GM19238 (cell line): ENCODE results near the gene DUSP10.

Source experiments
- DNase-seq: peaks from one replicate; pipeline ENCODE4 v3.0.0; 2011; ENCODE audit warnings: low spot score; ENCODE audit not compliant: insufficient read length

DUSP10 gene

GRCh38 chr1:221714227-221715152 lies 27.4 kb downstream of the DUSP10 start:
- no peak for DNase-seq

DNA sequence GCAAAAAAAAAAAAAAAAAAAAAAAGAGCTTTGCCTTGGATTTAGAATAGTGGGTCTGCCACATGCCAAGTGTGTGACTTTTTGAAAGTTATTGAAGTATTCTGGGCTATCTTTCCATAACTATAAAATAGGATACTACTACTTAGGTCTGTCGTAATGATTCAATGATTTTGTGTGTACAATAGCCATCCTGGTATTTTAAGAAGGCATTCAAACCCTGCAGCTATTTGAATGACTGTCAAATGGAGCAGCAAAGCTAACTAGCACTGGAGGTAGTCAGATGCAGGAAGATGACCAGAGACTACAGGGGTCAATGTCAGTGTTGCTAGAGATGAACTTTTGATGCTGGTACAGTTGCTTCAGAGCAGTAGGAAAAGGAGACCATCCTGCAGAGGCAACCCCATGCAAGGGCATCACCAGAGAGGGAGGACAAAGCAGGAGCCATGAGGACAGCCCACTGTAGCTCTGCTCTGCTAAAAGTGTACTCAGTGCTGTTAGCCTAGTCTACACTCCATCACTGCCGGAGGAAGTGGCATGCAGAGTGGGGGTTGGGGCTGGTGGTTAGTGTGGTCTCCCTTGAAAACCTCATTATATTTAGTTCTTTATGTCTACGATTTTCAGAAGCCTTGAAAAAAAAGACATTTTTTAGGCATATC lies 29.0 kb downstream of the DUSP10 start:
- DNase-seq: no peak

DNA sequence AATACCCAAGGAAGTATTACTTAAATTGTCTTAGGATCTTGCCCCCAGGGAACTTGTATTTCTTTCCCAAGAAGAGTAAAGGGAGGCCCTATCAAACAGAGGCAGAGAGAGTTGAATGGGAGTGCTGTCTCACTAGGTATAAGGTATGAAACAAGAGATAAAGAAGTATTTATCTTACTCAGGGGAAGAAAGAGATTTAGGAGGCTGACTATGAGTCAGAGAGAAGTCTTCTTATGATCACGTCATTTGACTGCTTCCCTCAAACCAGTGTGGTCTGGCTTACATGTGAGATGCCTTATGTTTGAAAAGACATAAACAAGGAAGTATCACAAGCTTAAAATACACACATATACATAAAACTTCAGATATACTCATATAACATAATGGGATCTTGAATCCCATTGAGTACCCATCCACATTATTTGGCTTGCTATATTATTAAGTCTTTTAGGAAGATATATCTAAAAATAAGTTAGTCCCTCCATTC lies 29.6 kb downstream of the DUSP10 start:
- no peak for DNase-seq

GRCh38 chr1:221711656-221712055 lies 30.2 kb downstream of the DUSP10 start:
- no peak for DNase-seq

DNA sequence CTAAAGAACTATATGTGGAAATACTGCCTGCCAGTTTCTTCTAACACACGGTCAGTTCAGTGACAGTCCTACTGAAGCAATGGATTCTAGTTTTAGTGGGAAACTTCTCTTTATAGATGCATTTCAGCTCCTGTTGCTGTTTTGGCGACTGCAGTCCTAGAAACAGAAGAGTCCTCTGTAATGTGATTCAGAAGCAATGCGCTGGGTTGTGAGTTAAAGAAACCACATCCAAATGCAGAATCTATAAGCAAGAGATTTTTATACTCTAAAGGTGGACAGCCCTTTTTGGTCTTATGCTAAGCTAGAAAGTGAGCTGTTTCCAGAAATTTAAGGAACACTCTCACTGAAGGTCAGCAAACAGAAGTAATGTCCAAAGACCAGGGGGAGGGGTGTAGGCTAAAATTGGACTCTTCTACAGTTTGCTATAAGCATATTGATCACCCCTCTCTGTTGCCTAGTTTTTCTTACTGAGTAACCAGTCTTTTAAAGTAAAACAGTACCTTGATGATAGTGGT lies 30.8 kb downstream of the DUSP10 start:
- DNase-seq: no peak

GRCh38 chr1:221709854-221710253 lies 32.0 kb downstream of the DUSP10 start:
- no peak for DNase-seq

DNA sequence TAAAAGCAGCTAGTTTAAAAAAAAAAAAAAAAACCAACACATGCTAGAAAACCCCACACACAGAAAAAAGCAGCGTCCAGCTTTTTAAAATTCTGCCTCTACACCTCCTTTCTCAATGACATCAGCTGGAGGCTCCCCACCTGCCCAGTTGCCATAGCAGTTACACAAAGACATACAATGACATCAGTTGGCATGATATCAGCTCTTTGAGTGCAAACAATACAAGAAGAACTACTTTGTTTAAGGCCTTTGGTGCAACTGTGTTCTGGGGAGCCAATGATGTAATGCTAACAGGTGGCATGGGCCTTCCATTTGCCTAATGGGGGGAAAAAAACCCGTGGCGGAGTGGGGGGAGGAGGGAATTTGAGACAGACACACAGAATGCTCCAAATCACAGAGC lies 32.9 kb downstream of the DUSP10 start:
- no peak for DNase-seq

DNA sequence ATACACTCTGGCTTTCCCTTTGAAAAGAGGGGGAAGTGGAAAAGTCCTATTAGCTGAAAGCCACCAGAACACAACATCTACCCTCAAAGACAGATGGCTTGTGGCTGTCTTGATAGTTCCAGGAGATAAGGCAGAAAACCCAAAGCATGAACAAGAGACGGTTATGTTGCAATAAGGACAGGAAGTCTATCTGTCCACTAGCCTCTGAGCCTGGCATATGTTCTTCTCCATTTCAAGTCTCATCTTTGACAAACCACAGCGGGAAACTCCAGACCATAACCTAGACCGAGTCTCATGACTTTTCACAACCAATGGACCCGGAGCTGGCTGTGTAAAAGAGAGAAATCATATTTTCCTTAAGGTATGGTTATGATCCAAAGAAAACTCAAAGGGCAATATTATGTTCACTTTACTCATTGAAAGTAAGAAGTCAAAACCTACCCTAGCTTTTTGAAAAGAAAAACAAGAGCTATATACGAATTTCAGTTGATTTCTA lies 33.8 kb downstream of the DUSP10 start:
- DNase-seq: peak; percentile 23

DNA sequence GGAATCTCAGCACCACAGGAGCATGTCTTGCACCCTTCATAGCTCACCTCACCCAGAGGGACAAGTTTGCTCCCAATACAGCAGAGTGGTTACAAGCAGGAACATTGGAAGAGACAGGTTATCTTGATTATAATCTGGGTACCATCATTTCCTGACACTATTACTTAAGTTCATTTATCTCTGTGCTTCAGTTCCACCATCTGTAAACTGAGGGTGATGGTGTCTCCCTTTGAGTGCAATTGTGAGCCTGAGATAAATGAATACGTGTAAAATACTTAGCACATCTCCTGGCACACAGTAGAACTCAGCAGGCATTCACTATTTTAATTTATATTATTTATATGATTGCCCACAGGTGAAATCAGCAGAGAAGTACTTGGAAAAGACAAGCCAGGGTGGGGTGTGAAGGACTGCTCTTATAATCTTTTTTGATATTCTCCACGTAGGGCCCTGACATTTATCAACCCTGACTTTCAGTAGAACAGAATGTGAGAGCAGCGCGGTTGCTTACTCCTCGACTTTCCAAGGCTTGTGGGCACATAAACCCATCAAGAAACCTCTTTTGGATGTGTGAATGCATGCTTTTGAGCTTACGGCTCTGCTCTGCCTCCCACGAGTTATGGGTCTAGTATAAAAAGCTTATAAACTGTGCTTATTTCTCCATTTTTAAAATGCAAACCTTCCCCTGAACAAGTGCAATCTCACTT lies 34.9 kb downstream of the DUSP10 start:
- DNase-seq: no peak

GRCh38 chr1:221706191-221706590 lies 35.7 kb downstream of the DUSP10 start:
- DNase-seq: no peak

GRCh38 chr1:221704306-221704705 lies 37.6 kb downstream of the DUSP10 start:
- DNase-seq: no peak

DNA sequence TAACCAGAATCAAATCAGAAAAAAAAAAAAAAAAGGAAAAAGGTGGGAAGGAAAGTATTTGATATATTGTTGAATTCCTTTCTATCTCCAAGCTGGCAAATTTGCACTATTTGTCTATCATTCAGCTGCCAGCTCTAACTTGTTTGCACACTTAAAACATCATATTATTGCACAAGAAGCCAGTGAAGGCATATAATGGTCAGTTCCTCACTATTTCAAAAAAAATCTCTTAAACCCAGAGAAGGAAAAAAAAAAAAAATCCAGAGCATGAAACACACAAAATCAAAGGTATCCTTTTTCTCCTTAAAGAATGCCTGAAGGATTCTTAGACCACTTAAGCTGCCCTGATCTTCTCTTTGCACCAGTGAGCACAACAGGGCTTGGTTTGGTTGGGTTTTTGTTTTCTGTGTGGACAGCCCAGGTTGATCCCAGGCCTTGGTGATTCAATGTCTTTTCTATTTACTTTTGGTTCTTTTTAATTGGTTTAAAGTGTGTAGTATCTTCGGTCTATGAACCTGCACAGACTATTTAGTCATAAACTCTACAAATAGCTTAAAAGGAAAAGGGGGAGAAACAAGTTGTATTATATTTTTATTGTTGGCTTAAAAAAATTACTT lies 40.2 kb downstream of the DUSP10 start:
- DNase-seq: no peak

- no peak for DNase-seq
These were observed 40.9 kb downstream of the DUSP10 start for GRCh38 chr1:221700948-221701347.

- no peak for DNase-seq
These were observed 41.4 kb downstream of the DUSP10 start for GRCh38 chr1:221700536-221700935.

DNA sequence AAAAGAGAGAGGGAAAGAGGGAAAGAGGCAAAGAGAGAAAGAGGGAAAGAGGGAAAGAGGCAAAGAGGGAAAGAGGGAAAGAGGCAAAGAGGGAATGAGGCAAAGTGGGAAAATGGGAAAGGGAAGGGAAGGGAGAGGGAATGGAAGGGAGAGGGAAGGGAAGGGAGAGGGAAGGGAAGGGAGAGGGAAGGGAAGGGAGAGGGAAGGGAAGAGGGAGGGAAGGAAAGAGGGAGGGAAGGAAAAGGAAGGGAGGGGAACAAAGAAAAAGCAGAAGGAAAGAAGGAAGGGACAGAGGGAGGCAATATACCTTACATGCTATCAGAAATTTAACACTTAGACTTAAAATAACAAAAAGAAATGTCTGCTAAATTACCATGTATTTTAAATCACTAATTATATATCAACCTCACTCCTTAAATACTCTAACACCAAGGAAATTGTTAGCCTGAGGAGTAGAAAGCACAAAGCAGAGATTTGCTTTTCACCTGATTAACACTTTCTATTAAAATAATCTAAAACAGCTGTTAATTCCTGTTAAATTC lies 41.8 kb downstream of the DUSP10 start:
- DNase-seq: no peak

DNA sequence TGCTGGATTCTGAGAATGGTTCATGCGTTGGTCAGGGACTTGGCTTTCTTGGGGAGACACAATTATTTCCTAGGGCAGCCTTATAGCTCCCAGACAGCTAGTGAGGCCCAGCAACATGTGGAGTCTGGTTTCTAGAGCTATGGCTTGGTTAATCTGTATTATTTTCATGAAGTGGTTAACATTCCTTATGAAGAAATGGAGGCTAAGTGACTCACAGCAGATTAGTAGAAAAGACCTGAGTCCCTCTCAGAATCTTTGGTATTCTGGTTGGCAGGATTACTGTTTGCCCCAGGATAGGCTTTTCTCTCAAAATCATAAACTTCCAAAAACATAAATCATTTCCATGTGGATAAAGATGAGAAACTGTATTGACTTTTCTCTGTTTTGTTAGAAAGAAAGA lies 42.3 kb downstream of the DUSP10 start:
- no peak for DNase-seq

DNA sequence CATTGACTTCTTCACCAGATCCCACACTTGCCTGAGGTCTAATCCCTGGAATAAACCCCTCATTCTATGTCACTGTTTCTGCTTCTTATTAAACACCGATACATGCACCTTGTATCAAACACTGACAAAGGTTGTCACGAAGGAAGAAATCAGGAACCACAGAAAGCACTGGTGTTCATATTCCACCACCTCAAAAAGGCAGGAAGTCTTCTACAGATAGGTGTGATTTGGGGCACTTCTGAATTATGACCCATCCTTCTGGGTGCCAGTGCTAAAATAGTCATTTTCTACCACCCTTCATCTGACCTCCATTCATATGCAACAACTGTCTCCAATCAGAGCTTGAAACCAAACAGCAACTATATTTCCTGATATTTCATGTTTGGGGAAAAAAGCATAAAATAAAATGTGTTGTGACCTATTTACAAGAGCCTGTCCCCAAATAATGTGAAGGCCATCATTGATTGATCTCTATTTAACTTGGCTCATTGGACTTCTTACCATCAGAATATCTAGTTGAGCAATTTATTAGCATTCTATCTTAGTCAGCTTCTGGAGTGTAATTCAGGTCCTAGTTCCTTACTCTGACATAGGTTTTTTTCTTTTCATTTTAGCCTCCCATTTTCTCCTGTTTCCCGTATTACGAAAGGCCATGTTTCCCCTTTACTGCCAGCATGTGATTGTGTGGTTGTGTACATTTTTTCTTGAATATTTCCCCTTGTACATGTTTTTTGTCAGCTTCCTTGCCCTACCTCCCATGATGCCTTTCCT lies 43.1 kb downstream of the DUSP10 start:
- DNase-seq: no peak

DNA sequence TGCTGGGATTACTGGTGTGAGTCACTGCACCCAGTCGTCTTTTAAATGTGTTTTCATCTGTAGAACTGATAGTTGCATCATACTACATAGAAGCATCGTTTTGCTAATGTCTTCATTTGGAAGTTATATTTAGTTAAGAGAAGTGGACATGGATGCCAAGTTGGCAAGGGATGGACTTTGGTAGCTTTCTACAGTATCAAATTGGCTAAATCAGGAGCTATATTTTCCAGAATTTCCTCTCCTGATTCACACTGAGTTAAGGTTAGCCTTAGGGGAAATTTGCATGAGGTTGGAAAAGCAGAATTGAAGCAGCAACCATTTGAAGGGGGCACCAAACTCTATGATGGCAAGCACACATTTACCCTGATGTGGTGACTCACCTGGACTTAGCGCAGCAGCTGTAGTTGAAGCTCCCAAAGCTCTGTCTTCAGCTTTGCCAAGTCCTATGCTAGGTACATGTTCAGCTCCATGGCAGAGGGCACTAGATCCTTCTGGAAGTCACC lies 43.9 kb downstream of the DUSP10 start:
- no peak for DNase-seq

DNA sequence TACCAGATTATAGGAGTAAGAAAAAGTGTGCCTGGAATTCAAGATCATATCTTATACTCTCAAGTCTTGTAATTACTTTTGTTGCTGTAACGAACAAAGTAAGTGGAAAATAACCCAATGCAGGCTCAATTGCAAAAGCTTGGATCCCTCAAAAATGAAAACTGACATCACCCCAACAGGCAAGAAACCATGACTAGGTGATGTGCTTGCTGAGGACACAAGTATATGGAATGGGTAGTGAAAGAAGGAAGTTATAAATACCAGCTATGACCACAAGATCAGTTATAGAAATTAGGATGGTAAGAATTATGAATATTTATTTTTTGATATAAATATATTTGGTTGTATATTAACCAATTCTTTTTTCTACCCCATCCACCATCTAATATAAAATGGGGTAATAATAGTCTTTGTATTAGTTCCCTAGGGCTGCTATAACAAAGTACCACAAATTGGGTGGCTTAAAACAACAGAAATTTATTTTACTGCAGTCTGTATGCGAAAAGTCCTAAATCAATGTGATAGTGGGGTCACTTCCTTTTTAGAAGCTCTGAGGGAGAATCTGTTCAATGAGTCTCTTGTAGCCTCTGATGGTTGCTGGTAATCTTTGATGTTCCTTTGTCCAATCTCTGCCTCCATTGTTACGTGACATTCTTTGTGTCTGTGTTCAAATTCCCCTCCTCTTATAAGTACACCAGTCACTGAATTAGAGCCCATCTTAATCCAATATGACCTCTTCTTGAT lies 45.0 kb downstream of the DUSP10 start:
- no peak for DNase-seq
